Natural killer cell (primary cell): ENCODE data around the gene BCL2L13. TPM values are rescaled to one million over a fixed set of nuclear protein-coding genes. Genes with fewer than 3 reads are reported as not detected.

Source experiments
- ATAC-seq, 3 donors: fragments of 150-1000 bp in 2 of 3; fragments of 200-7000 bp in 1 of 3; cut with Tn5 transposase; 1 replicate in 1 of 3; 2 replicates in 2 of 3; pipeline ENCODE4 v1.10.0; 2021; ENCODE audit warnings: mild to moderate bottlenecking in 2 of 3, moderate library complexity in 2 of 3
- DNase-seq, 2 donors: peaks; one replicate each; pipeline versions ENCODE4 v3.0.0 to v3.0.0-alpha.2; 2013 to 2021; ENCODE audit warnings: mixed read lengths in 1 of 2
- H3K27ac ChIP-seq: one replicate; pipeline ENCODE4 v1.5.1; 2013; ENCODE audit warnings: mild to moderate bottlenecking, low read length
- H3K27me3 ChIP-seq: one replicate; pipeline ENCODE4 v1.6.1; 2013; ENCODE audit warnings: low read length; ENCODE audit not compliant: control insufficient read depth, insufficient read depth
- H3K36me3 ChIP-seq: one replicate; pipeline ENCODE4 v1.6.1; 2013; ENCODE audit warnings: low read length; ENCODE audit not compliant: control insufficient read depth, insufficient read depth
- H3K4me1 ChIP-seq: one replicate; pipeline ENCODE4 v1.6.1; 2013; ENCODE audit warnings: low read length; ENCODE audit not compliant: control insufficient read depth, insufficient read depth
- H3K4me3 ChIP-seq: one replicate; pipeline ENCODE4 v1.5.1; 2013; ENCODE audit warnings: low read length
- H3K9me3 ChIP-seq: one replicate; pipeline ENCODE4 v1.6.1; 2013; ENCODE audit warnings: low read length; ENCODE audit not compliant: control insufficient read depth, insufficient read depth
- H3K27ac Mint-ChIP-seq, 2 donors: one replicate each; pipeline ENCODE4 v1.8.0; 2022; ENCODE audit warnings: mild to moderate bottlenecking in 2 of 2, mixed read lengths in 2 of 2, moderate library complexity in 1 of 2
- H3K27me3 Mint-ChIP-seq, 2 donors: one replicate each; pipeline ENCODE4 v1.8.0; 2022; ENCODE audit warnings: low read depth in 2 of 2, mixed read lengths in 2 of 2
- H3K36me3 Mint-ChIP-seq: one replicate; pipeline ENCODE4 v1.8.0; 2022; ENCODE audit warnings: mixed read lengths
- H3K4me1 Mint-ChIP-seq, 2 donors: one replicate each; pipeline ENCODE4 v1.8.0; 2022; ENCODE audit warnings: mixed read lengths in 2 of 2
- H3K4me3 Mint-ChIP-seq: one replicate; pipeline ENCODE4 v1.8.0; 2022; ENCODE audit warnings: mild to moderate bottlenecking, moderate library complexity, mixed read lengths
- H3K9me3 Mint-ChIP-seq, 2 donors: one replicate each; pipeline ENCODE4 v1.8.0; 2022; ENCODE audit warnings: mixed read lengths in 2 of 2
- CTCF ChIP-seq: fragments of 200-600 bp; IDR thresholded peaks from one replicate; pipeline ENCODE4 v1.8.0; 2022; ENCODE audit warnings: antibody characterized with exemption
- WGBS: methylation state at CpG from one replicate; pipeline ENCODE4 v1.1.7; 2013; ENCODE audit warnings: missing lambda C conversion rate; ENCODE audit not compliant: insufficient coverage; 5-methylcytosine and 5-hydroxymethylcytosine counted together
- intact Hi-C: fragments of 100-400 bp; cut with micrococcal nuclease; formaldehyde crosslinking; loops from one replicate; pipeline ENCODE4 v1.14.2; 2022
- total RNA-seq, 4 donors: library from RNA; stranded (reverse); fragments of 120-200 nt in 1 of 4; gene quantifications; one replicate each; pipeline versions ENCODE4 v1.2.3 to v1.2.4, GENCODE V29; 2013 to 2022

Gene BCL2L13
- total RNA-seq, 3 donors from 2014 or later (not counting 1 experiment from before 2014, with no cell fraction given) = 19.1 to 28.7 (median 23.3) TPM

- TF ChIP-seq CTCF = no peak
- Mint-ChIP-seq H3K4me3 (no peak overlapping the region), H3K27me3 (no peaks in the 10 kb centered on the region), H3K27ac (no peak overlapping the region), H3K36me3 (no peaks in the 10 kb centered on the region), H3K9me3 (no peaks in the 10 kb centered on the region), H3K4me1 (peaks cover 7 to 9% of the 10 kb centered on the region in 2 donors)
- WGBS = 69% methylated on average over 3 of the region's 3 CpGs
- H3K4me1 ChIP-seq = no peaks in the 10 kb centered on the region
- H3K9me3 ChIP-seq = no peaks in the 10 kb centered on the region
- peaks cover 5% of the 10 kb centered on the region for H3K36me3 ChIP-seq
- no peak for ATAC-seq
- no peak overlapping the region for H3K4me3 ChIP-seq
- no peaks in the 10 kb centered on the region for H3K27me3 ChIP-seq
- intact Hi-C loops = no loop called here
- no peak for DNase-seq
- no peak overlapping the region for H3K27ac ChIP-seq
Measured at GRCh38 chr22:17684245-17684644, 45.7 kb downstream of the BCL2L13 start.

GRCh38 chr22:17692841-17693240 is 54.3 kb downstream of the BCL2L13 start:
- Histone ChIP-seq H3K9me3 (no peaks in the 10 kb centered on the region), H3K36me3 (peaks cover 12% of the 10 kb centered on the region), H3K4me3 (no peak overlapping the region), H3K4me1 (no peaks in the 10 kb centered on the region), H3K27ac (no peak overlapping the region), H3K27me3 (no peaks in the 10 kb centered on the region)
- peaks cover 0 to 7% of the 10 kb centered on the region in 2 donors for H3K4me1 Mint-ChIP-seq
- no peaks in the 10 kb centered on the region for H3K9me3 Mint-ChIP-seq
- no peak for DNase-seq
- peaks cover 10% of the 10 kb centered on the region for H3K36me3 Mint-ChIP-seq
- TF ChIP-seq CTCF = no peak
- H3K27ac Mint-ChIP-seq = no peak overlapping the region
- 88% methylated on average over 2 of the region's 4 CpGs for WGBS
- no peak for ATAC-seq
- H3K27me3 Mint-ChIP-seq = no peaks in the 10 kb centered on the region
- no peak overlapping the region for H3K4me3 Mint-ChIP-seq
- intact Hi-C loops = no loop called here

- Histone ChIP-seq H3K4me1 (no peaks in the 10 kb centered on the region), H3K27ac (no peak overlapping the region), H3K27me3 (no peaks in the 10 kb centered on the region), H3K9me3 (no peaks in the 10 kb centered on the region), H3K36me3 (peaks cover 7% of the 10 kb centered on the region), H3K4me3 (no peak overlapping the region)
- TF ChIP-seq CTCF = no peak
- Mint-ChIP-seq H3K36me3 (peaks cover 10% of the 10 kb centered on the region), H3K4me3 (no peak overlapping the region), H3K27me3 (no peaks in the 10 kb centered on the region), H3K4me1 (peaks cover 6 to 13% of the 10 kb centered on the region in 2 donors), H3K9me3 (no peaks in the 10 kb centered on the region), H3K27ac (no peak overlapping the region)
- WGBS = 100% methylated on average over 1 of the region's 2 CpGs
- no peak for ATAC-seq
- DNase-seq = no peak
- intact Hi-C loops = no loop called here
Measured at GRCh38 chr22:17694193-17694592, 55.6 kb downstream of the BCL2L13 start.

- Mint-ChIP-seq H3K4me3 (no peak overlapping the region), H3K27ac (no peak overlapping the region), H3K4me1 (peaks cover 6 to 13% of the 10 kb centered on the region in 2 donors), H3K27me3 (no peaks in the 10 kb centered on the region), H3K36me3 (peaks cover 10% of the 10 kb centered on the region), H3K9me3 (no peaks in the 10 kb centered on the region)
- Histone ChIP-seq H3K4me3 (no peak overlapping the region), H3K9me3 (no peaks in the 10 kb centered on the region), H3K4me1 (no peaks in the 10 kb centered on the region), H3K27ac (no peak overlapping the region), H3K36me3 (peaks cover 6% of the 10 kb centered on the region), H3K27me3 (no peaks in the 10 kb centered on the region)
- WGBS = 88% methylated on average over 6 of the region's 6 CpGs
- ATAC-seq = no peak
- intact Hi-C loops = no loop called here
- no peak for DNase-seq
- TF ChIP-seq CTCF = no peak
Measured at GRCh38 chr22:17694752-17695151, 56.2 kb downstream of the BCL2L13 start.
